GOT3 (cell line): Measurements from ENCODE around the gene SUCLA2.
"Not testable (repeated sequence)": the region's sequence is repeated elsewhere in the genome, so short reads cannot be mapped to it uniquely, and the experiment has no call there.

ENCODE experiments used
- DNase-seq: peaks from one replicate; lab custom pipeline; 2025; ENCODE audit warnings: mixed read lengths; lab: John Stamatoyannopoulos, UW

The SUCLA2 gene

GRCh38 chr13:47991859-47992258 lies 9.2 kb downstream of the SUCLA2 start:
- no peak for DNase-seq

- no peak for DNase-seq
These were observed 10.1 kb downstream of the SUCLA2 start for GRCh38 chr13:47990920-47991466.

GRCh38 chr13:47990427-47990826 lies 10.6 kb downstream of the SUCLA2 start:
- no peak for DNase-seq

DNA sequence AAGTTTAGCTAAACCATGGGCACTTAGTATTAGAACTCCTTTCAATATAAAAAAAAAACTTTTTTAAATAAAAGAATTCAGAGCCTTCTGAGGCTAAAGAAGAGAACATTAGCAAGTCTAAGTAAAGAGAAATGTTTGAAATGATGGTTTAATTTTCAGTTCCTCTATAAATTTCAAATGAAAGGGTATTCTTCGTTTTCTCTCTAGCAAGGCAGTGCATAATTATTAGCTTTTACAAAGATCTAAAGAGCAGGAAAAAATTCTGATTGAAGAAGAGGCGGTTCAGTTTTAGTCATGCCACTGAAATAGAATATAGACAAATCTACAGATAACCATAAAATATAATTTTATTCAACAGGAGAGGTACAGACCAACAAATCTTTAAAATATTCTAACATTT lies 18.0 kb downstream of the SUCLA2 start:
- DNase-seq, result no peak

- DNase-seq, result no peak
These were observed 24.7 kb downstream of the SUCLA2 start for GRCh38 chr13:47976325-47976724.

DNA sequence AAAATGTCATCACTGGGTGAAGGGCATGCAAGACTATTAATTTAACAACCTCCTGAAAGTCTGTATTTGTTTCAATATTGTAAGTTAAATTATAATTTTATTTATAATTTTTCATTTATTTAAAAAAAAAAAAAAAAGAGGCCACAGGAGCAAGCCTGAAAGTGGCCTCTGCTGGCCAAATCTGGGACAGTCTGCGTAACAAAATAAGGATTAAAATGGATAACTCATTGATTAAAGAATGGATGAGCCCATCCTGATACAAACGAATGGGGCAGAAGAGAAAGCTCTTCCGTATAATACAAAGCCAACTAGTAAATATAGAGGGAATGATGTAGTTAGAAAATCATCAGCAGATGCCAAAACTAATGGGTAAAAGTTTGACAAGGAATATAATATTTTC lies 36.2 kb downstream of the SUCLA2 start:
- DNase-seq, result no peak

DNA sequence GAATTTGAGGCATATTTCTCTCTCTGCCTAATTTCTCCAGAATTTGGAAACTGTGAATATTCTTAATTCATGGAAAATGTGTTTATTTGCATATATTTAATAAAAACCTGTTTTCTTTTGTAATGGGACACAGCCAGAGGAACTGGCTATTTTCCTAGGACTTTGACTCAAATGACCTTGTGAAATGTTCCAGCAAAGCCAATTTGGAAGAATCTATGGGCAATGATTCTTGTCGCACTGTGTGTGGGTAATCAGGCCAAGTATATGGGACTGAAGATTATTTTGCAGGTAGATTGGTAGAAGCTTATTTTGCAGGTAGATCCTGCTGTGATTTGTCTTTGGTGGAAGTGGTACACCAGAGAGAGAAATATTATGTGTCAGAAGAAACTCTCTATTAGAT lies 38.8 kb downstream of the SUCLA2 start:
- no peak for DNase-seq

DNA sequence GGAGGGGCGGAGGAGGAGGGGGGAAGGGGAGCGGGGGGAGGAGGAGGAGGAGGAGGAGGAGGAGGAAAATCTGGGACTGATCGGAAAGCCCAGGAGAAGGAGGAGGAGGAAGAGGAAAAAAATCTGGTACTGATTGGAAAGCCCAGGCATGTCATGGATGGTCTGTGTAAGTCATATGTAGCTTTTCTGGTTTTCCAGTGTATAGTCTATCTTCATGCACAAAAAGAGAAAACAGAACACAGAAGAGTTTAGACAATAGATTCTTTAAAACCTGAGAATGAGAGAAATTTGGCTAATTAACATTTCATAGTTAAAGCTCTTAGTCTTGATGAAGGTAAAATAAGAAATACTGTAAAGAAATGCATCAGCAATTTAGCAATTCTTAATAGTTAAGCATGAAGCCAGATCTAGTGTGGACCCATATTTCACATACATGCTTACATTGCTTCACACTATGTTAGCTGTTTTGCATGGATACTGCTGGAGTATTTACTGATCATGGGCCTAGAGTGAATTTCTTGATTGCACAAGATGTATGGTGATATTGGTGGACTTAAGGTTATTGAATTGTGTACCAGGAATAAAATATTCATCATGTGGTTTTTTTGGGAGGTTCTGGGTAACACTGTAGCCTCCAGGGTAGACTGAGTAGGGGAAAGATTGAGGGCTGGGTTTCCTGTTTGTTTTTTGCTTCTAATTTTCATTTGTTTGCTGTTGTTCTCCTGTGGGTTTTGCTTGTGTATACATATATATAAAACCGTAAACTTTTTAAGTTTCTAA lies 41.4 kb downstream of the SUCLA2 start:
- no peak for DNase-seq

GRCh38 chr13:47957073-47957472 lies 44.0 kb downstream of the SUCLA2 start:
- DNase-seq, result no peak

DNA sequence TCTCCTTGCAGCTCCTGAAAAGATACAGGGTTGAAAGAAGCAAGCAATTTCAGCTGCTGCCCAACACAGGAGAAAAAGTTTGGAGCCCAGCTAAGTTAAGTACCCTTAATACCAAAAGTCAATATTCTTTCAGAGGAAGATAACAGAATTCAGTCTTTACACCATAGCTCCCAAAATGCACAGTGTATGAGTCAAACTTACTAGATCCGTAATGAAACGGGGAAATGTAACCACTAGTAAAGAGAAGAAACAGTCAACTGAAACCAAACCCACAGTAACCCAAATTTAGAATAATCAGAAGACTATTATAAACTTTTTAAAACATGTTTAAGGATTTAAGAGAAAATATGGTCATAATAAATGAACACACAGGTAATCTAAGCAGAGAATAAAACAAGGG lies 45.2 kb downstream of the SUCLA2 start:
- DNase-seq, result no peak

DNA sequence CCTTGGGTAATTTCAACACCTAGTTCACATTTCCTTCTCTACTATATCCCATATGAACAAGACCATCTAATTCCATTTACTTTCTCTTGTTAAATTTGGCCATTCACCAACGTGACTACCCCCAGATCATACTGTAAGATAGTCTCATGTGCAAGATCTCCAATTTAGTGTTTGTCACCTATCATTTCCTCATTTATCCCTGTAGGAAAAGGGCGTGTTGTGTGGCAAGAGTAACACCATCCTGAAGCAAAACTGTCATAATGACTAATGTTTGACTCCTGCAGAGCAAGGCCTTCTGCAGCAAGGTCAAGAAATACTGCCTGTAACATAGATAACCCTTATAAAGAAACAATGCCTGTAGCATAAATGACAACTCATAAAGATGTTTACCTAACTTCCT lies 51.3 kb downstream of the SUCLA2 start:
- DNase-seq, result no peak

- no peak for DNase-seq
These were observed 55.3 kb downstream of the SUCLA2 start for GRCh38 chr13:47945738-47946137.

- not testable (repeated sequence) for DNase-seq
These were observed 55.9 kb downstream of the SUCLA2 start for GRCh38 chr13:47945146-47945545.

DNA sequence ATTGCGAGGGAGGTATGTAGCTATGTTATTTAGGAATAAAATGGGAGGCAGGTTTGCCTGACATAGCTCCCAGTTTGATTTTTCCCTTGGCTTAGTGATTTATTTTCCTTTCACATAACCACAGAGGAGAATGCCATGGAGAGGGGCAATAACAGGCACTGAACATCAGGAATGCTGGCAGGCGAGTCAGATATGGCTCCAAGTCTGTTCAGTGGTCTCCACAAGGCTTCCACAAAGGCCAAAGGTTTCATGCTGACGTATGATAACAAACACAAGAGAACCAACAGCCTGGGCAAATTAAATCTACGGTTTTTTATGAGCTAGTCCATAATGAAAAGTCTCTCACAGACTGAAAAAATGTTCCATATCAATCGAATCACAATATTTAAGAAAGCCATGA lies 66.7 kb downstream of the SUCLA2 start:
- DNase-seq, result no peak

DNA sequence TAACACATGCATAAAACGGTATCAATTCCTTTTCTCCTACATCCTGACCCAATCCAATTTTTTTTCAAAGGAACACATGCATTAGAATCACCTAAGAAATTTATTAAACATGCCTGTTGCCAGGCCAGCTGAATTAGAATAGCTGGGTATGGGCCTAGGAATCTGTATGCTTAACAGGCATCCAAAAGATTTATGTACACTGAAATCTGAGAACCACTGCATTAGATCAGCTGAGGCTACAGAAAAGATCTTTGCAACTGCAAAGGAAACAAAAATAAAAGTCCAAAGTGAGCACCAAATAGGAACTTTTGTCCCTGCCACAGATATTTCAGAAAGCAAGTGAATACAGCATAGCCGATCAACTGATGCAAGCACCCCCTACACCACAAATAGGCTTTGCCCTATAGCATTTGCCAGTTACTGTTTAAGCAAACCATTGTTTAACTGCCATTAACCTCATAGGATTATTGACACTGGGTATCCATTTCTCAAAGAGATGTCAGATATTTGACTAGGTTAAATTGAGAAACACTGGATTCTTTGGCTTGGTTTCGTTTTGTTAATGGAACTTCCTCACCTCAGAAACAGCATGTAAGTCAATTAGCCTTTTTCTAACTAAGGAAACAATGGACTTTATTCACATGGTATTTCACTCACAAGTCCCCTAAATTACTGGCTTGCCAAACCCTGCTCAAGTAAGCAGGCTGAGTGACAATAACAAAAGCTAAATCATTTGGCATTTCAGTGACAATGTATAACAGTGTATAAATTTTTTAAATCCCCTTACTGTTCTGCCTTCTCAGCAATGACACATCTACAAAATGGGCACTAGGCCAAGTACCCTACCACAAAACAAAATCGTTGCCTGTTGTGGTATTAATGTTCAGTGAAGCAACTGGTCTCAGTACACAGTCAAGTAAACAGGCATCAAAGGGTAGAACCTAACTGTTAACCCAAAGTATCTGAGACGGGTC lies 67.8 kb downstream of the SUCLA2 start:
- DNase-seq, result no peak

DNA sequence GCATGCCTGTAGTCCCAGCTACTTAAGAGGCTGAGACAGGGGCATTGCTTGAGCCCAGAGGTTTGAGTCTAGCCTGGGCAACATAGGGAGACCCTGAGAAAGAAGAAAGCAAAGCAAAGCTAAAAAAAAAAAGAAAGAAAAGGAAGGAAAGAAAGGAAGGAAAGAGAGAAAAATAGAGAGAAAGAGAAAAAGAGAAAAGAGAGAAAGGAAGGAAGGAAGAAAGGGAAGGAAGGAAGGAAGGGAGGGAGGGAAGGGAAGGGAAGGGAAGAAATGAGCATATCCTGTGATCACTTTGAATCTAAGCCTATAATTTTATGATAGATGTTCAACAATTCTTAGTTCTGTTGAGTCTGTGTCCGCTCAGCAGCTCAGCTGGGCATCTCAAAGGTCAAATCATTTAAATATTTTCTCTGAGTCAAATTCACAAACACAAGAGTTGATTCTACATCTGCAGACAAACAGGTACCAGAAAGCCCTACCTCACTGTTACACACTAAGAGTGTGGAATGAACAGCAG lies 70.4 kb downstream of the SUCLA2 start:
- DNase-seq, result no peak

DNA sequence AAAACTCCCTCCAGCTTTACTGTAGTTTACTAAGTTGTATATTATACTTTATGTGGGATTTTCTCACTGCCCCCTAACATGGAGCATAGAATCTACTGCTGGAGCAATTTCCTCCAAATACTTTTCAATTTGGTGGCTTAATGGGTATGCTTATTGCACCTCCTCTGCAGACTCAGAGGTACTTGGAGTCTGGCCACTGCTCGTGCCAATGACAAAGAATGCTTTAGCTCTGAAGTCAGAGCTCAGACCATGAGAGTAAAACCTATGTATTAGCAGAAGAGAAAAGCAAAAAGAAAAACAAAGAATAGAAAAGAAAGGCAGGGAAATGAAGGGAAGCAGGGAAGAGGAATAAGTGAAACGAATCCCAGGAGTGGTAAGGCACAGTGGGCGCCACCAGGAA lies 71.9 kb downstream of the SUCLA2 start:
- DNase-seq, result no peak

DNA sequence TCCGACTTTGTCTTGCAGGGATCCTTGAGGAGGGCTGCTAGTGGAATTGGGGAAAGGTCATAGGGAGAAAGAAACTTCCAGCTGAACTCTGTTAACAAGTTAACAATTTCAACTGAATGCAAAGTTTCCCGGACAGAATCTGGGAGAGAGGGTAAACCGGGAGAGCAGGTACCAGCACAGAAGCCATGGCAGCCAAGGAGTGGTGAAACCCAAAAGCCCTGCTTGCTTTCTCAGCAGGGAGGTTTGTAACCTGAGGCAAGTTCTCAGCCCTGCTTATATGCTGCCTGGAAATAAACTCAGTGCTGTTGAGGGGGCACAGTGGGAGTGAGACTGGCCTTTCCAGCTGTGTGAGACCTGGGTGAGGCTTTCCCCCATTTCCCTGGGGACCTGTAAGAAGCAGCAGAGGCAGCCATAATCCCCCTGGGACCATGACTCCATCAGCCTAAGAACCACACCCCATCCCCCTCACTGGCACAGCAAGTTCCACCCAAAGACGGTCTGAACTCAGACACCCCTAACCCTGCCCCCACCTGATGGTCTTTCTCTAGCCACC lies 84.0 kb downstream of the SUCLA2 start:
- no peak for DNase-seq

DNA sequence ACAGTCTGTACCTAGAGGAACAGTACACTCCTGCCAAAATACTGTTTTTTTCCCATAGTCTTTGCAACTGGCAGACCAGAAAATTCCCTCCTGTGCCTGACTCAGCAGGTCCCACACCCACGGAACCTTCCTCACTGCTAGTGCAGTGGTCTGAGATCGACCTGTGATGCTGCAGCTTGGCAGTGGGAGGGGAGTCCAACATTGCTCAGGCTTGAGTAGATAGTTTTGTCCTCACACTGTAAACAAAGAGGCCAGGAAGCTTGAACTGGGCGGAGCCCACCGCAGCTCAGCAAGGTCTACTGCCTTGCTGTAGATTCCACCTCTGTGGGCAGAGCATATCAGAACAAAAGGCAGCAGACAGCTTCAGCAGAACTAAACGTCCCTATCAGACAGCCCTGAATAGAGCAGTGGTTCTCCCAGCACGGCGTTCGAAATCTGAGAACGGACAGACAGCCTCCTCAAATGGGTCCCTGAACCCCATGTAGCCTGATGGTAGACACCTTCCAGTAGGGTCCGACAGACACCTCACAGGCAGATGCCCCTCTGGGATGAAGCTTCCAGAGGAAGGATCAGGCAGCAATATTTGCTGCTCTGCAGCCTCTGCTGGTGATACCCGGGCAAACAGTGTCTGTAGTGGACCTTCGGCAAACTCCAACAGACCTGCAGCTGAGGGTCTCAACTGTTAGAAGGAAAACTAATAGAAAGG lies 92.7 kb downstream of the SUCLA2 start:
- no peak for DNase-seq

DNA sequence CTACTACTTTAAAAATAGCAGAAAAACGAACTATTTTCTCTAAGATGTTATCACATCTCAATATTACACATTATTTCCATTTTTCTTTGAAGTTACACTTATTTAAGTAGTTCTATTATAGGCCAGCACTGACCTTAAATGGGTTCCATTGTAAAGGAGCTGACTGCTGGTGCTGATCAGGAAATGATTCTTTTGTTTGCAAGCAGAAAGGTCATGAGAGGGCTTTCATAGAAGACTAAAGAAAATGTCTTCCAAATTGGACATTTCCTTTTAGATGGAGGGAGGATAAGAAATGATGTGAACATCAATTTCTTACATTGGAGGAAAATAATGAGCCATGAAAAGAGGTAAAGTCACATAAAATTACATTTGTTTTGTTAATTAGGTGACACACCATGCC lies 96.2 kb downstream of the SUCLA2 start:
- no peak for DNase-seq

GRCh38 chr13:47904241-47904640 lies 96.8 kb downstream of the SUCLA2 start:
- DNase-seq, result no peak

DNA sequence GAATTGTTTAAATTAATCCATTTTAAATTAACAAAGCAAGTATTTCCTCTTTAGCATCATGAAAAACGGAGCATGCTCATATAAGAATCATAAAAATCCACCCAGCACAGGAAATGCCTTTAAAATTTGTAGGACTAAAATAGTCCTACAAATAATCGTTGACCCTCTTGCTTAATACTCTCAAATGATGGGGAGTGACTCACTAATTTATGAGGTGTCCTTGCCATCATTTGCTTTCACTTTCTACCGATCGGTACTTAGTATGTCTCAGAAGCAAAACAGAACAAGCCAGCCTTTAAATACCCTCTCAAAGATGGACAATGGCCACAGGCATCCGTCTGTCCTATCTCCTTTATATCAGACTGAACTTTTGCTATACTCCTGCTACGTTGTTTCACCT lies 97.2 kb downstream of the SUCLA2 start:
- DNase-seq, result no peak
